Measurements from ENCODE around the gene PRKD2. TPM values are rescaled to one million over a fixed set of nuclear protein-coding genes. Genes with fewer than 3 reads are reported as not detected.

PRKD2 gene
- polyA plus RNA-seq, 1 donor from 2014 or later: 8.0 TPM

- TF ChIP-seq REST (IDR thresholded peaks at IDR 0.05; ENCODE audit: borderline replicate concordance) (no peak), RAD21 (conservative IDR thresholded peaks at IDR 0.05) (no peak)
Observed at GRCh38 chr19:46724468-46724867, 7.6 kb upstream of the PRKD2 start (continued).

GRCh38 chr19:46723471-46723870 lies 6.6 kb upstream of the PRKD2 start:
- no peaks in the 10 kb centered on the region for H3F3A ChIP-seq (ENCODE audit: insufficient read depth, low read length, poor library complexity, severe bottlenecking)
- H3K9me3 ChIP-seq (ENCODE audit: low read length): no peaks in the 10 kb centered on the region
- no peak overlapping the region for H3K27ac ChIP-seq (ENCODE audit: low read length)
- TF ChIP-seq EZH2 (IDR thresholded peaks at IDR 0.05; ENCODE audit: borderline replicate concordance, insufficient read depth, low read length, poor library complexity, severe bottlenecking): no peak
- no peak for TF ChIP-seq POLR2AphosphoS5 (IDR thresholded peaks at IDR 0.05)
- TF ChIP-seq SMC3 (conservative IDR thresholded peaks at IDR 0.05; ENCODE audit: poor library complexity): no peak
- no peak for TF ChIP-seq MXI1 (conservative IDR thresholded peaks at IDR 0.05; ENCODE audit: poor library complexity, severe bottlenecking)
- no peak for TF ChIP-seq REST (IDR thresholded peaks at IDR 0.05; ENCODE audit: borderline replicate concordance)
- TF ChIP-seq CTCF (IDR thresholded peaks at IDR 0.05; ENCODE audit: poor library complexity, severe bottlenecking): no peak
- no peak for TF ChIP-seq TAF1 (IDR thresholded peaks at IDR 0.05; ENCODE audit: low read depth)
- TF ChIP-seq EP300 (conservative IDR thresholded peaks at IDR 0.05; ENCODE audit: poor library complexity, severe bottlenecking): no peak
- no peak for TF ChIP-seq RAD21 (conservative IDR thresholded peaks at IDR 0.05)
- no peaks in the 10 kb centered on the region for H3K27me3 ChIP-seq (ENCODE audit: insufficient read depth, low read depth, low read length)
- no peaks in the 10 kb centered on the region for H3K79me2 ChIP-seq (replicated peaks; ENCODE audit: insufficient read depth, low read length)
- no peaks in the 10 kb centered on the region for H3K9me2 ChIP-seq (ENCODE audit: insufficient read depth, low read length)
- H3K9ac ChIP-seq (ENCODE audit: low read length): no peak overlapping the region
- H4K20me1 ChIP-seq (ENCODE audit: insufficient read depth): no peaks in the 10 kb centered on the region
- peaks cover 3% of the 10 kb centered on the region for H3K36me3 ChIP-seq (ENCODE audit: insufficient read depth, low read length)
- no peak overlapping the region for H2AFZ ChIP-seq (ENCODE audit: low read depth, low read length)
- H3K4me2 ChIP-seq (ENCODE audit: low read length): no peak overlapping the region
- H3K4me3 ChIP-seq (ENCODE audit: low read length): no peak overlapping the region
